ENCODE data around the gene EFL1.
"Not testable (repeated sequence)": the region's sequence is repeated elsewhere in the genome, so short reads cannot be mapped to it uniquely, and the experiment has no call there.

Gene EFL1

GRCh38 chr15:82263350-82263749 is 816 bp upstream of the EFL1 start:
- peak overlapping the region; percentile 71 for H3K4me3 ChIP-seq (ENCODE audit: severe bottlenecking)
- DNase-seq (ENCODE audit: low spot score) (no peak), ATAC-seq (ENCODE audit: low read depth) (peak; percentile 15; the same call in 1 of the 3 replicates)
- TF ChIP-seq CTCF (IDR thresholded peaks at IDR 0.05; ENCODE audit: poor library complexity, severe bottlenecking): no peak
- H3K27ac ChIP-seq (ENCODE audit: poor library complexity, severe bottlenecking): peak overlapping the region; percentile 75
- H3K4me1 ChIP-seq (ENCODE audit: insufficient read depth, poor library complexity, severe bottlenecking): peaks cover 31% of the 10 kb centered on the region
- no peaks in the 10 kb centered on the region for H3K9me3 ChIP-seq (ENCODE audit: severe bottlenecking)
- peaks cover 29% of the 10 kb centered on the region for H3K36me3 ChIP-seq (ENCODE audit: low read depth)
- H3K27me3 ChIP-seq (ENCODE audit: insufficient read depth, poor library complexity, severe bottlenecking): no peaks in the 10 kb centered on the region

GRCh38 chr15:82261566-82262421 is 740 bp downstream of the EFL1 start:
- peak overlapping the region; percentile 71 for H3K4me3 ChIP-seq (ENCODE audit: severe bottlenecking)

DNA sequence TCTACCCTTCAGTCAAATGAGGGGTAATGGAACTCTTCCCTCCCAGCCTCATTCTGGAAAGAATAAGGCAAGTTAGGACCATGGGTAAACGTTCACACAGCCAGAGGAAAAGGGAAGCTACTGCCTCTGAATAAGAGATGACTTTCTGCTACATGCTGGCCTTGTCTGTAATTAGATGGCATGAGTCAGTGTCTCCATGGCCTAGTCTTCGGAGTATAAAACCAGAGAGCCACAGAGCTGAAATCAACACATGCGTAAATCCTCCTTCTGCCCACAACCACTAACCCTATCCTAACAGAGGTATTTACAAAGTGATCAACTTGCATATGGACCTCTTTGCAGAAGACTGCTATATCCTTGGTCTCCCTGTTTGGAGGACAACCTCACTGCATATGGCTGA is 14.3 kb downstream of the EFL1 start:
- not testable (repeated sequence) for ATAC-seq (ENCODE audit: low read depth); H3K4me1 ChIP-seq (ENCODE audit: insufficient read depth, poor library complexity, severe bottlenecking); H3K27ac ChIP-seq (ENCODE audit: poor library complexity, severe bottlenecking); H3K4me3 ChIP-seq (ENCODE audit: severe bottlenecking); DNase-seq (ENCODE audit: low spot score); H3K9me3 ChIP-seq (ENCODE audit: severe bottlenecking); H3K27me3 ChIP-seq (ENCODE audit: insufficient read depth, poor library complexity, severe bottlenecking)
- peaks cover 40% of the 10 kb centered on the region for H3K36me3 ChIP-seq (ENCODE audit: low read depth)

More at GRCh38 chr15:82261566-82262421, 740 bp downstream of the EFL1 start:
- not testable (repeated sequence) for H3K27me3 ChIP-seq (ENCODE audit: insufficient read depth, poor library complexity, severe bottlenecking); H3K9me3 ChIP-seq (ENCODE audit: severe bottlenecking)
- Histone ChIP-seq H3K36me3 (ENCODE audit: low read depth) (peaks cover 43% of the 10 kb centered on the region), H3K27ac (ENCODE audit: poor library complexity, severe bottlenecking) (peak overlapping the region; percentile 75), H3K4me1 (ENCODE audit: insufficient read depth, poor library complexity, severe bottlenecking) (peaks cover 19% of the 10 kb centered on the region)
- DNase-seq (ENCODE audit: low spot score): peak; percentile 73
- ATAC-seq (ENCODE audit: low read depth): peak; percentile 68

DNA sequence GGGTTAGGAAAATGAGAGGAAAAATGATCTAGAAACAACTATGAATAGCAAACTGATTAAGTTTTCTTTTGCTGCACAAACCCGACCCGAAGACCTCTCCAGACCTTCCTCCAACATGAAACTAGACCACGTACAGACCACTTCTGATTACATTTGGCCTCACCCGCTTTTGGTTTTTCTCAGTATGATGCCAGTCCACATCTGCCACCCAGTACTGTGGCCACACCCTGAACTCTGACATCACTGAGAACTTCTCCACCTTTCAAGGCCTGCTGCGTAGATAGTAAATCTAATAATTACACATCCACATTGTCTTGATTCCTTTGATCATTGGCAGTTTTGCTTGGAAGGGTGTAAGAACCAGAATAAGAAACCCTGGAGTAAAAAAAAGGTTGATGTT is 16.6 kb downstream of the EFL1 start:
- H3K27me3 ChIP-seq (ENCODE audit: insufficient read depth, poor library complexity, severe bottlenecking); H3K4me1 ChIP-seq (ENCODE audit: insufficient read depth, poor library complexity, severe bottlenecking); H3K4me3 ChIP-seq (ENCODE audit: severe bottlenecking); H3K27ac ChIP-seq (ENCODE audit: poor library complexity, severe bottlenecking); DNase-seq (ENCODE audit: low spot score); ATAC-seq (ENCODE audit: low read depth); H3K9me3 ChIP-seq (ENCODE audit: severe bottlenecking): not testable (repeated sequence)
- peaks cover 30% of the 10 kb centered on the region for H3K36me3 ChIP-seq (ENCODE audit: low read depth)

DNA sequence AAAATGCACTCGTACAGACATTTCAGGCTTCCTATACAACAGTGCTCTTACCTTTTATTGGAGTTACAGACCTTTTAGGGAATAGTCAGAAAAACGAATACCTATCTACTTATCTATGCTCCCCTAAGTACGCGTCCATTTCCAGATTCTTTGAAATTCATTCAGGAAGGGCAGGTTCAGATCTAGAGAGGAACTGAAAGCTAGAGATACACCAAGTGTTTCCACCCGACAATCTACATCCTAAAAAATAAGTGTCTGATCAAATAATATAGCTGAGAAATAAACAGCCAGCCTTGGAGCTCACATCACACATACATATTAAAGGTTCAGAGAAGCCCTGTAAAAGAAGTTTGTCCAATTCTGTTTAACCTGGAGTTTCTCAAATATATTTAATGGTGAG is 18.9 kb downstream of the EFL1 start:
- not testable (repeated sequence) for DNase-seq (ENCODE audit: low spot score); H3K27me3 ChIP-seq (ENCODE audit: insufficient read depth, poor library complexity, severe bottlenecking); H3K4me1 ChIP-seq (ENCODE audit: insufficient read depth, poor library complexity, severe bottlenecking); H3K9me3 ChIP-seq (ENCODE audit: severe bottlenecking); ATAC-seq (ENCODE audit: low read depth); H3K27ac ChIP-seq (ENCODE audit: poor library complexity, severe bottlenecking); H3K4me3 ChIP-seq (ENCODE audit: severe bottlenecking)
- peaks cover 36% of the 10 kb centered on the region for H3K36me3 ChIP-seq (ENCODE audit: low read depth)

DNA sequence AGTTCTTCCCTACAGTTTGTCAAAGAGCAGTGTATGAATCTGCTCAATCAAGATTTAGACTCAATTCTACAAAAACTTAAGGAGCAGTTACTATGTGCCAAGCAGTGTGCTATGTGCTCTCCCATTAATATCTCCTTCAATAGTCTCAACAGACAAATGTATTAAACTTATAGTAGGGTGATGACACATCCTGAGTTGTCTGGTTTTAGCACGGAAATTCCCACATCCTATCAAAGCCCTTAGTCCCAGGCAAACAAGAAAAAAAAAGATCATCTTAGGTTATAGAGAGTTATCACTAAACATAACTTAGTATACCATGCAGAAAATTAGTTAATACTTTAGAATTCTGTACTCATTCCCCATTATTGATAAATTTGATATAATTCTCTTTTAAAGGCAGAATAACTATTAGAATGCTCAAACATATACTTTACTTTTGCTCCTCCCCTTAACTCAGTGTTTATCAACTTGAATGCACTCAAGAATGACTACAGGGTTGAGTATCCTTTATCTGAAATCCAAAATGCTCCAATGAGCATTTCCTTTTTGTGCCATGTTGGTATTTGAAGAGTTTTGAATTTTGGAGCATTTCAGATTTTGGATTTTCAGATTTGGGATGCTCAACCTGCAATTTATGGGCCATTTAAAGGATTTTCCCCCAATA is 20.6 kb downstream of the EFL1 start:
- not testable (repeated sequence) for H3K9me3 ChIP-seq (ENCODE audit: severe bottlenecking); H3K4me3 ChIP-seq (ENCODE audit: severe bottlenecking); H3K27me3 ChIP-seq (ENCODE audit: insufficient read depth, poor library complexity, severe bottlenecking); H3K4me1 ChIP-seq (ENCODE audit: insufficient read depth, poor library complexity, severe bottlenecking); DNase-seq (ENCODE audit: low spot score); H3K27ac ChIP-seq (ENCODE audit: poor library complexity, severe bottlenecking)
- peaks cover 39% of the 10 kb centered on the region for H3K36me3 ChIP-seq (ENCODE audit: low read depth)
- peak; percentile 85; the same call in 2 of the 3 replicates for ATAC-seq (ENCODE audit: low read depth)

DNA sequence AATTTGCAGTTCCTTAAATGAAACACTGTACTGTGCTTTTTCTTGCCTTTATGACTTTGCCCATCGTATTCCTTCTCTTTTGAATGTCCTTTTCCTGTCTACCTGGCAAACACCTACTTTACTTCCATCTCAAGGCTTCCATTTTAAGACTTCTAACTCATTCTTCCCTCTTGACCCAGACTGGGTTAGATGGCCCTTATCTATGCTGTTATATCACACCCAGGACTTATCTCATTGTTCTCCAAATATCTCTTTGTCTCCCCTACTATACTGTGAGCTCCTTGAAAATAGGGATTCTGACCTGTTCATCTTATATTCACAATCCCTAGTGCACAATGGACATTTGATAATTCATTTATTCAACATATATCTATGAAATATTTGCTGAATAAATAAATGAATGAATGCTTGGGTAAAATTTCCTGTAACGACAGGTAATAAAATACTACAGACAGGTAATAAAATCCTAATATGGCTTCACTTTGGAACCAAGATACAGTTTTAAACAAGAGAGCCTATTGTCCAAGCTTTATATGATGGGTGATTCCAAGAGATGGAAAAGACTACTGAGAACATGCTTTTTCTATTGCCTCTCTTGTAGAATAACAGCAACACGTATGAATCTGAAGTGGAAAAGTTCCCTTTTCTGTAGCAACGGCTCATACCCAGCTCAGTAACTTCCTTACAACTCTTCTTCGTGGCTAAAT is 22.7 kb downstream of the EFL1 start:
- Histone ChIP-seq H3K27ac (ENCODE audit: poor library complexity, severe bottlenecking) (no peak overlapping the region), H3K36me3 (ENCODE audit: low read depth) (peaks cover 39% of the 10 kb centered on the region), H3K27me3 (ENCODE audit: insufficient read depth, poor library complexity, severe bottlenecking) (no peaks in the 10 kb centered on the region), H3K9me3 (ENCODE audit: severe bottlenecking) (no peaks in the 10 kb centered on the region), H3K4me3 (ENCODE audit: severe bottlenecking) (no peak overlapping the region), H3K4me1 (ENCODE audit: insufficient read depth, poor library complexity, severe bottlenecking) (peaks cover 4% of the 10 kb centered on the region)
- TF ChIP-seq CTCF (IDR thresholded peaks at IDR 0.05; ENCODE audit: poor library complexity, severe bottlenecking): no peak
- DNase-seq (ENCODE audit: low spot score) (no peak), ATAC-seq (ENCODE audit: low read depth) (no peak)

- not testable (repeated sequence) for DNase-seq (ENCODE audit: low spot score)
Observed at GRCh38 chr15:82237944-82238534, 24.5 kb downstream of the EFL1 start.

More at GRCh38 chr15:82237944-82238534, 24.5 kb downstream of the EFL1 start:
- not testable (repeated sequence) for ATAC-seq (ENCODE audit: low read depth); H3K4me1 ChIP-seq (ENCODE audit: insufficient read depth, poor library complexity, severe bottlenecking); H3K27ac ChIP-seq (ENCODE audit: poor library complexity, severe bottlenecking); H3K4me3 ChIP-seq (ENCODE audit: severe bottlenecking); H3K27me3 ChIP-seq (ENCODE audit: insufficient read depth, poor library complexity, severe bottlenecking); H3K9me3 ChIP-seq (ENCODE audit: severe bottlenecking)
- H3K36me3 ChIP-seq (ENCODE audit: low read depth): peaks cover 35% of the 10 kb centered on the region
